ENCODE data around the gene GMPPB.

GMPPB gene

GRCh38 chr3:49738067-49738713, 14.4 kb upstream of the GMPPB start:
- TF ChIP-seq EZH2 (IDR thresholded peaks at IDR 0.05) (no peak), FOXP2 (optimal IDR thresholded peaks at IDR 0.05; ENCODE audit: control extremely low read depth, extremely low read length, insufficient read depth) (no peak), POLR2AphosphoS5 (IDR thresholded peaks at IDR 0.05; ENCODE audit: borderline replicate concordance, low read depth, low read length) (no peak)
- Histone ChIP-seq H3K4me3 (no peak overlapping the region), H3K27ac (no peak overlapping the region), H3K9ac (ENCODE audit: insufficient read length) (no peak overlapping the region), H3K36me3 (ENCODE audit: insufficient read depth, low read length) (peaks cover 10% of the 10 kb centered on the region; the same call in 1 of the 2 replicates), H3K9me3 (ENCODE audit: low read depth, low read length) (no peaks in the 10 kb centered on the region)
- no peak for DNase-seq (ENCODE audit: low read depth, low spot score)

- Histone ChIP-seq H3K9ac (ENCODE audit: insufficient read length) (no peak overlapping the region), H3K4me3 (no peak overlapping the region), H3K9me3 (ENCODE audit: low read depth, low read length) (no peaks in the 10 kb centered on the region), H3K36me3 (ENCODE audit: insufficient read depth, low read length) (peaks cover 17% of the 10 kb centered on the region; the same call in 1 of the 2 replicates), H3K27ac (no peak overlapping the region)
- TF ChIP-seq FOXP2 (optimal IDR thresholded peaks at IDR 0.05; ENCODE audit: control extremely low read depth, extremely low read length, insufficient read depth), result no peak
- no peak for TF ChIP-seq EZH2 (IDR thresholded peaks at IDR 0.05)
- no peak for TF ChIP-seq POLR2AphosphoS5 (IDR thresholded peaks at IDR 0.05; ENCODE audit: borderline replicate concordance, low read depth, low read length)
- DNase-seq (ENCODE audit: low read depth, low spot score), result no peak
Measured at GRCh38 chr3:49734752-49735151, 11.0 kb upstream of the GMPPB start.

- Histone ChIP-seq H3K9ac (ENCODE audit: insufficient read length) (no peak overlapping the region), H3K27ac (no peak overlapping the region), H3K9me3 (ENCODE audit: low read depth, low read length) (no peaks in the 10 kb centered on the region), H3K4me3 (no peak overlapping the region), H3K36me3 (ENCODE audit: insufficient read depth, low read length) (peaks cover 17% of the 10 kb centered on the region; the same call in 1 of the 2 replicates)
- no peak for DNase-seq (ENCODE audit: low read depth, low spot score)
- TF ChIP-seq POLR2AphosphoS5 (IDR thresholded peaks at IDR 0.05; ENCODE audit: borderline replicate concordance, low read depth, low read length) (no peak), EZH2 (IDR thresholded peaks at IDR 0.05) (no peak), FOXP2 (optimal IDR thresholded peaks at IDR 0.05; ENCODE audit: control extremely low read depth, extremely low read length, insufficient read depth) (no peak)
Measured at GRCh38 chr3:49733551-49733950, 9.8 kb upstream of the GMPPB start.

- no peak for TF ChIP-seq POLR2AphosphoS5 (IDR thresholded peaks at IDR 0.05; ENCODE audit: borderline replicate concordance, low read depth, low read length)
- TF ChIP-seq FOXP2 (optimal IDR thresholded peaks at IDR 0.05; ENCODE audit: control extremely low read depth, extremely low read length, insufficient read depth), result no peak
- no peak for TF ChIP-seq EZH2 (IDR thresholded peaks at IDR 0.05)
- DNase-seq (ENCODE audit: low read depth, low spot score), result no peak
- Histone ChIP-seq H3K9me3 (ENCODE audit: low read depth, low read length) (no peaks in the 10 kb centered on the region), H3K27ac (no peak overlapping the region), H3K36me3 (ENCODE audit: insufficient read depth, low read length) (peaks cover 11% of the 10 kb centered on the region; the same call in 1 of the 2 replicates), H3K4me3 (no peak overlapping the region), H3K9ac (ENCODE audit: insufficient read length) (no peak overlapping the region)
Measured at GRCh38 chr3:49732597-49732996, 8.8 kb upstream of the GMPPB start.

- no peak for DNase-seq (ENCODE audit: low read depth, low spot score)
- no peak for TF ChIP-seq POLR2AphosphoS5 (IDR thresholded peaks at IDR 0.05; ENCODE audit: borderline replicate concordance, low read depth, low read length)
- no peak for TF ChIP-seq EZH2 (IDR thresholded peaks at IDR 0.05)
- no peak for TF ChIP-seq FOXP2 (optimal IDR thresholded peaks at IDR 0.05; ENCODE audit: control extremely low read depth, extremely low read length, insufficient read depth)
- no peaks in the 10 kb centered on the region for H3K9me3 ChIP-seq (ENCODE audit: low read depth, low read length)
- no peak overlapping the region for H3K4me3 ChIP-seq
- H3K9ac ChIP-seq (ENCODE audit: insufficient read length), result no peak overlapping the region
- H3K27ac ChIP-seq, result no peak overlapping the region
- peaks cover 10% of the 10 kb centered on the region; the same call in 1 of the 2 replicates for H3K36me3 ChIP-seq (ENCODE audit: insufficient read depth, low read length)
Measured at GRCh38 chr3:49729966-49730609, 6.3 kb upstream of the GMPPB start.

- Histone ChIP-seq H3K9me3 (ENCODE audit: low read depth, low read length) (no peaks in the 10 kb centered on the region), H3K36me3 (ENCODE audit: insufficient read depth, low read length) (peaks cover 5% of the 10 kb centered on the region; the same call in 1 of the 2 replicates), H3K4me3 (no peak overlapping the region), H3K27ac (no peak overlapping the region), H3K9ac (ENCODE audit: insufficient read length) (no peak overlapping the region)
- DNase-seq (ENCODE audit: low read depth, low spot score), result no peak
- no peak for TF ChIP-seq EZH2 (IDR thresholded peaks at IDR 0.05)
- TF ChIP-seq POLR2AphosphoS5 (IDR thresholded peaks at IDR 0.05; ENCODE audit: borderline replicate concordance, low read depth, low read length), result no peak
- TF ChIP-seq FOXP2 (optimal IDR thresholded peaks at IDR 0.05; ENCODE audit: control extremely low read depth, extremely low read length, insufficient read depth), result no peak
Measured at GRCh38 chr3:49727924-49728361, 4.2 kb upstream of the GMPPB start.

GRCh38 chr3:49727154-49727923, 3.6 kb upstream of the GMPPB start:
- Histone ChIP-seq H3K36me3 (ENCODE audit: insufficient read depth, low read length) (no peaks in the 10 kb centered on the region; the same call in 1 of the 2 replicates), H3K27ac (no peak overlapping the region), H3K9ac (ENCODE audit: insufficient read length) (no peak overlapping the region), H3K4me3 (no peak overlapping the region), H3K9me3 (ENCODE audit: low read depth, low read length) (no peaks in the 10 kb centered on the region)
- TF ChIP-seq POLR2AphosphoS5 (IDR thresholded peaks at IDR 0.05; ENCODE audit: borderline replicate concordance, low read depth, low read length) (no peak), EZH2 (IDR thresholded peaks at IDR 0.05) (no peak), FOXP2 (optimal IDR thresholded peaks at IDR 0.05; ENCODE audit: control extremely low read depth, extremely low read length, insufficient read depth) (no peak)
- DNase-seq (ENCODE audit: low read depth, low spot score), result no peak

All from SK-N-MC (cell line).